GM23338 (cell line): Measurements from ENCODE around the gene ANKS1B. TPM values are rescaled to one million over a fixed set of nuclear protein-coding genes. Genes with fewer than 3 reads are reported as not detected.

Experiments
- ATAC-seq: fragments of 200-7000 bp; cut with Tn5 transposase; 3 replicates; pipeline ENCODE4 v1.9.1; 2020
- DNase-seq: peaks from one replicate; pipeline ENCODE4 v3.0.0-alpha.2; 2015; ENCODE audit warnings: low spot score
- H2AFZ ChIP-seq: fragments of 200-600 bp; sonication (generic); 2 replicates; pipeline ENCODE4 v1.8.0; 2016; ENCODE audit warnings: antibody characterized with exemption, mild to moderate bottlenecking, moderate library complexity
- H3F3A ChIP-seq: fragments of 200-600 bp; sonication (generic); replicated peaks from 2 replicates; pipeline ENCODE4 v1.8.0; 2017; ENCODE audit warnings: antibody characterized with exemption, mixed run types, low read depth
- H3K27ac ChIP-seq: fragments of 200-600 bp; sonication (generic); 2 replicates; pipeline ENCODE4 v1.6.1; 2016; ENCODE audit warnings: low read depth
- H3K27me3 ChIP-seq: fragments of 200-600 bp; sonication (generic); 2 replicates; pipeline ENCODE4 v1.8.0; 2016; ENCODE audit warnings: mild to moderate bottlenecking, mixed run types, moderate library complexity; ENCODE audit not compliant: insufficient read depth
- H3K36me3 ChIP-seq: fragments of 200-600 bp; sonication (generic); 2 replicates; pipeline ENCODE4 v1.8.0; 2016; ENCODE audit warnings: mild to moderate bottlenecking; ENCODE audit not compliant: insufficient read depth
- H3K4me1 ChIP-seq: fragments of 200-600 bp; sonication (generic); 2 replicates; pipeline ENCODE4 v1.8.0; 2016; ENCODE audit warnings: mild to moderate bottlenecking, moderate library complexity; ENCODE audit not compliant: insufficient read depth
- H3K4me2 ChIP-seq: fragments of 200-600 bp; sonication (generic); 2 replicates; pipeline ENCODE4 v1.7.1; 2017; ENCODE audit warnings: mixed run types
- H3K4me3 ChIP-seq: fragments of 200-600 bp; sonication (generic); 2 replicates; pipeline ENCODE4 v1.6.1; 2016; ENCODE audit warnings: mixed run types
- H3K79me2 ChIP-seq: fragments of 200-600 bp; sonication (generic); replicated peaks from 2 replicates; pipeline ENCODE4 v1.8.0; 2017; ENCODE audit warnings: mild to moderate bottlenecking; ENCODE audit not compliant: insufficient read depth
- H3K9me2 ChIP-seq: fragments of 200-600 bp; sonication (generic); 2 replicates; pipeline ENCODE4 v1.8.0; 2017; ENCODE audit not compliant: insufficient read depth
- H4K20me1 ChIP-seq: fragments of 200-600 bp; sonication (generic); replicated peaks from 2 replicates; pipeline ENCODE4 v1.8.0; 2017; ENCODE audit warnings: mild to moderate bottlenecking; ENCODE audit not compliant: insufficient read depth
- H3K27ac Mint-ChIP-seq: 2 replicates; pipeline ENCODE4 v1.8.0; 2020; ENCODE audit warnings: inconsistent platforms, mild to moderate bottlenecking, moderate library complexity, mixed read lengths
- H3K27me3 Mint-ChIP-seq: 3 replicates; pipeline ENCODE4 v1.8.0; 2022; ENCODE audit warnings: low read depth, mild to moderate bottlenecking, moderate library complexity, mixed read lengths, inconsistent platforms; ENCODE audit not compliant: insufficient read depth, poor library complexity
- H3K36me3 Mint-ChIP-seq: 3 replicates; pipeline ENCODE4 v1.8.0; 2021; ENCODE audit warnings: low read depth, mild to moderate bottlenecking, inconsistent platforms, moderate library complexity, mixed read lengths
- H3K4me1 Mint-ChIP-seq: 3 replicates; pipeline ENCODE4 v1.8.0; 2020; ENCODE audit warnings: mild to moderate bottlenecking, inconsistent platforms, mixed read lengths
- H3K4me3 Mint-ChIP-seq: 3 replicates; pipeline ENCODE4 v1.8.0; 2021; ENCODE audit warnings: moderate library complexity, mild to moderate bottlenecking, inconsistent platforms, mixed read lengths
- H3K9me3 Mint-ChIP-seq: 3 replicates; pipeline ENCODE4 v1.8.0; 2020; ENCODE audit warnings: moderate library complexity, mild to moderate bottlenecking, inconsistent platforms, mixed read lengths
- CREB1 ChIP-seq: fragments of 250-450 bp; sonication (Bioruptor Pico); IDR thresholded peaks from 2 replicates; pipeline ENCODE4 v1.5.0; 2020; ENCODE audit warnings: low read depth, mild to moderate bottlenecking, moderate library complexity
- EZH2 ChIP-seq: fragments of 200-600 bp; sonication (generic); IDR thresholded peaks from one replicate; pipeline ENCODE4 v1.8.0; 2017; ENCODE audit warnings: antibody characterized with exemption, mild to moderate bottlenecking, low read depth; ENCODE audit not compliant: unreplicated experiment
- EZH2phosphoT487 ChIP-seq: fragments of 200-600 bp; sonication (generic); IDR thresholded peaks from one replicate; pipeline ENCODE4 v1.8.1; 2018; ENCODE audit warnings: antibody characterized with exemption; ENCODE audit not compliant: unreplicated experiment
- JUNB ChIP-seq: IDR thresholded peaks from one replicate; pipeline ENCODE4 v1.6.1; 2016; ENCODE audit warnings: antibody characterized with exemption; ENCODE audit not compliant: unreplicated experiment
- NANOG ChIP-seq: IDR thresholded peaks from 2 replicates; pipeline ENCODE4 v1.6.1; 2016; ENCODE audit warnings: antibody characterized with exemption, borderline replicate concordance
- POLR2AphosphoS5 ChIP-seq: IDR thresholded peaks from 2 replicates; pipeline ENCODE4 v1.6.1; 2016; ENCODE audit warnings: antibody characterized with exemption, low read depth
- REST ChIP-seq: IDR thresholded peaks from one replicate; pipeline ENCODE4 v1.6.1; 2018; ENCODE audit warnings: antibody characterized with exemption; ENCODE audit not compliant: unreplicated experiment
- STAT1 ChIP-seq: IDR thresholded peaks from one replicate; pipeline ENCODE4 v1.6.1; 2016; ENCODE audit warnings: antibody characterized with exemption; ENCODE audit not compliant: unreplicated experiment
- ZNF114 ChIP-seq: fragments of 250-450 bp; sonication (Bioruptor Pico); IDR thresholded peaks from 2 replicates; pipeline ENCODE4 v1.5.0; 2020; ENCODE audit warnings: mild to moderate bottlenecking, moderate library complexity
- ZNF331 ChIP-seq: fragments of 250-450 bp; sonication (Bioruptor Pico); IDR thresholded peaks from 2 replicates; pipeline ENCODE4 v1.5.0; 2020; ENCODE audit warnings: low read depth, mild to moderate bottlenecking, moderate library complexity
- ZNF462 ChIP-seq: fragments of 250-450 bp; sonication (Bioruptor Pico); IDR thresholded peaks from 2 replicates; pipeline ENCODE4 v1.5.0; 2020; ENCODE audit warnings: mild to moderate bottlenecking, moderate library complexity
- polyA plus RNA-seq: library from polyadenylated mRNA; unstranded; fragments of >200 nt; fragmentation: Nextera tagmentation; extraction: Ambion mirVana; gene quantifications from 2 replicates; pipeline ENCODE4 v1.2.1, GENCODE V29; 2016
- total RNA-seq: library from RNA; depleted of rRNA; stranded (reverse); fragments of >200 nt; shearing (Covaris generic); gene quantifications from 2 replicates; pipeline ENCODE4 v1.2.3, GENCODE V29; 2014
- TF ChIP-seq, protein P1 (sequence below): IDR thresholded peaks from 2 replicates; pipeline ENCODE4 v1.6.1; 2016; ENCODE audit warnings: antibody characterized with exemption
- TF ChIP-seq, protein P2 (sequence below), 2 experiments: fragments of 200-600 bp in 1 of 2; sonication (generic) in 1 of 2; conservative IDR thresholded peaks; 2 replicates each; pipeline versions ENCODE4 v1.5.1 to v1.6.1; 2016 to 2017; ENCODE audit warnings: antibody characterized with exemption in 2 of 2, low read depth in 2 of 2, mild to moderate bottlenecking in 2 of 2, moderate library complexity in 1 of 2

The ANKS1B gene
- total and polyA plus RNA-seq, 2 experiments from 2014 or later, result 4.3 to 5.8 TPM

DNA sequence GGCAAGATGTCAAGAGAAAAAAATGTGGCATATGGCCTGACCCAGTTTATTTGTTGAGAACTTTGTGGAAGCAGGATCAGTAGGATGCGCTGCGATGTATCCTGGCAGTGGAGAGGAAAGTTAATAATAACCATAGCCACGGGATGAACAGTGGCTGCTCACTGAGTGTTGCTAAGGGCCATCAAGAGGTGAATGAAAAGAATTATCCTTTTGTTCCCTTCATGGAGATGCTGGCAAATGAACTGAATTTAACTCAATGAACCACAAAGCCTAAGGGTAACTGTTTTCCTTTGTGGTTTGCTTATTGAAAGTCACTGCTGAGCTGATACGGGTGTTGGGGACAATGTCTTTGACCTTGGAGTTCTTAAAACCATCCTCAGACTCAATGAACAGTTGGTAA, 863.2 kb downstream of the ANKS1B start:
- no peaks in the 10 kb centered on the region for H3K27me3 Mint-ChIP-seq
- no peak for ATAC-seq

More for the DNA sequence above, 863.2 kb downstream of the ANKS1B start:
- H4K20me1 ChIP-seq, result no peaks in the 10 kb centered on the region
- Mint-ChIP-seq H3K36me3 (no peaks in the 10 kb centered on the region), H3K4me3 (no peak overlapping the region), H3K9me3 (no peaks in the 10 kb centered on the region), H3K27ac (no peak overlapping the region), H3K4me1 (no peaks in the 10 kb centered on the region)
- no peak overlapping the region for H3K27ac ChIP-seq
- H3K4me3 ChIP-seq, result no peak overlapping the region
- H3K9me2 ChIP-seq, result no peaks in the 10 kb centered on the region
- DNase-seq, result no peak
- H3K36me3 ChIP-seq, result no peaks in the 10 kb centered on the region
- H2AFZ ChIP-seq, result no peak overlapping the region
- H3K79me2 ChIP-seq, result no peaks in the 10 kb centered on the region
- no peak overlapping the region for H3K4me2 ChIP-seq
- H3K4me1 ChIP-seq, result no peaks in the 10 kb centered on the region
- TF ChIP-seq, protein P1, sequence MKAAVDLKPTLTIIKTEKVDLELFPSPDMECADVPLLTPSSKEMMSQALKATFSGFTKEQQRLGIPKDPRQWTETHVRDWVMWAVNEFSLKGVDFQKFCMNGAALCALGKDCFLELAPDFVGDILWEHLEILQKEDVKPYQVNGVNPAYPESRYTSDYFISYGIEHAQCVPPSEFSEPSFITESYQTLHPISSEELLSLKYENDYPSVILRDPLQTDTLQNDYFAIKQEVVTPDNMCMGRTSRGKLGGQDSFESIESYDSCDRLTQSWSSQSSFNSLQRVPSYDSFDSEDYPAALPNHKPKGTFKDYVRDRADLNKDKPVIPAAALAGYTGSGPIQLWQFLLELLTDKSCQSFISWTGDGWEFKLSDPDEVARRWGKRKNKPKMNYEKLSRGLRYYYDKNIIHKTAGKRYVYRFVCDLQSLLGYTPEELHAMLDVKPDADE, result no peak
- TF ChIP-seq JUNB, result no peak
- no peak for TF ChIP-seq NANOG
- no peak for TF ChIP-seq EZH2
- no peak for TF ChIP-seq CREB1 (CRISPR knock-in tag)
- TF ChIP-seq EZH2phosphoT487, result no peak
- TF ChIP-seq ZNF114 (CRISPR knock-in tag), result no peak
- TF ChIP-seq POLR2AphosphoS5, result no peak
- TF ChIP-seq REST, result no peak
- TF ChIP-seq, protein P2, sequence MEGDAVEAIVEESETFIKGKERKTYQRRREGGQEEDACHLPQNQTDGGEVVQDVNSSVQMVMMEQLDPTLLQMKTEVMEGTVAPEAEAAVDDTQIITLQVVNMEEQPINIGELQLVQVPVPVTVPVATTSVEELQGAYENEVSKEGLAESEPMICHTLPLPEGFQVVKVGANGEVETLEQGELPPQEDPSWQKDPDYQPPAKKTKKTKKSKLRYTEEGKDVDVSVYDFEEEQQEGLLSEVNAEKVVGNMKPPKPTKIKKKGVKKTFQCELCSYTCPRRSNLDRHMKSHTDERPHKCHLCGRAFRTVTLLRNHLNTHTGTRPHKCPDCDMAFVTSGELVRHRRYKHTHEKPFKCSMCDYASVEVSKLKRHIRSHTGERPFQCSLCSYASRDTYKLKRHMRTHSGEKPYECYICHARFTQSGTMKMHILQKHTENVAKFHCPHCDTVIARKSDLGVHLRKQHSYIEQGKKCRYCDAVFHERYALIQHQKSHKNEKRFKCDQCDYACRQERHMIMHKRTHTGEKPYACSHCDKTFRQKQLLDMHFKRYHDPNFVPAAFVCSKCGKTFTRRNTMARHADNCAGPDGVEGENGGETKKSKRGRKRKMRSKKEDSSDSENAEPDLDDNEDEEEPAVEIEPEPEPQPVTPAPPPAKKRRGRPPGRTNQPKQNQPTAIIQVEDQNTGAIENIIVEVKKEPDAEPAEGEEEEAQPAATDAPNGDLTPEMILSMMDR (conservative IDR thresholded peaks at IDR 0.05; ENCODE audit: low read depth in 2 of 2), result no peak
- no peak for TF ChIP-seq ZNF331 (CRISPR knock-in tag)
- no peak for TF ChIP-seq ZNF462 (CRISPR knock-in tag)
- TF ChIP-seq STAT1, result no peak
- H3K27me3 ChIP-seq, result no peaks in the 10 kb centered on the region
- no peaks in the 10 kb centered on the region for H3F3A ChIP-seq
